Liver (tissue), 9 donors: Measurements from ENCODE around the gene GRIPAP1. TPM values are rescaled to one million over a fixed set of nuclear protein-coding genes. Genes with fewer than 3 reads are reported as not detected.

ENCODE experiments used
- DNase-seq: peaks from one replicate; pipeline ENCODE4 v3.0.0-alpha.2; 2017; ENCODE audit warnings: low spot score
- H3K27ac ChIP-seq, 2 donors: one replicate each; pipeline ENCODE4 v1.7.0; 2013; ENCODE audit warnings: inconsistent platforms in 2 of 2, low read length in 2 of 2, control low read depth in 1 of 2, low read depth in 1 of 2, mild to moderate bottlenecking in 1 of 2
- H3K27me3 ChIP-seq, 4 donors: one replicate each; pipeline versions ENCODE4 v1.6.1 to v1.7.0; 2013; ENCODE audit warnings: low read length in 3 of 4, inconsistent platforms in 1 of 4, mild to moderate bottlenecking in 1 of 4, moderate library complexity in 1 of 4; ENCODE audit not compliant: control insufficient read depth in 4 of 4, insufficient read depth in 4 of 4
- H3K36me3 ChIP-seq, 4 donors: one replicate each; pipeline versions ENCODE4 v1.6.1 to v1.7.0; 2013; ENCODE audit warnings: low read length in 3 of 4, mild to moderate bottlenecking in 3 of 4, low read depth in 1 of 4, moderate library complexity in 1 of 4; ENCODE audit not compliant: control insufficient read depth in 4 of 4, insufficient read depth in 3 of 4
- H3K4me1 ChIP-seq, 4 donors: one replicate each; pipeline versions ENCODE4 v1.6.1 to v1.7.0; 2013; ENCODE audit warnings: low read length in 3 of 4, mild to moderate bottlenecking in 3 of 4, moderate library complexity in 1 of 4; ENCODE audit not compliant: control insufficient read depth in 4 of 4, insufficient read depth in 4 of 4
- H3K4me3 ChIP-seq, 3 donors: one replicate each; pipeline versions ENCODE4 v1.6.1 to v1.7.0; 2013; ENCODE audit warnings: low read length in 3 of 3, control low read depth in 1 of 3, low read depth in 1 of 3, mild to moderate bottlenecking in 1 of 3
- H3K9ac ChIP-seq, 2 donors: one replicate each; pipeline ENCODE4 v1.7.0; 2013; ENCODE audit warnings: low read length in 2 of 2, mild to moderate bottlenecking in 2 of 2, moderate library complexity in 2 of 2, control low read depth in 1 of 2, low read depth in 1 of 2
- H3K9me3 ChIP-seq, 4 donors: one replicate each; pipeline versions ENCODE4 v1.6.1 to v1.7.0; 2013; ENCODE audit warnings: low read length in 3 of 4; ENCODE audit not compliant: control insufficient read depth in 4 of 4
- EGR1 ChIP-seq, 2 donors: IDR thresholded peaks; 2 replicates each; pipeline ENCODE4 v1.6.1; 2016 to 2018; ENCODE audit warnings: antibody characterized with exemption in 2 of 2, low read depth in 2 of 2
- FOXA1 ChIP-seq: IDR thresholded peaks from 2 replicates; pipeline ENCODE4 v1.6.1; 2016; ENCODE audit warnings: antibody characterized with exemption
- FOXA2 ChIP-seq: IDR thresholded peaks from 2 replicates; pipeline ENCODE4 v1.6.1; 2016; ENCODE audit warnings: antibody characterized with exemption
- GABPA ChIP-seq, 2 donors: IDR thresholded peaks in 1 of 2; conservative IDR thresholded peaks in 1 of 2; 2 replicates each; pipeline ENCODE4 v1.6.1; 2016; ENCODE audit warnings: antibody characterized with exemption in 2 of 2, mild to moderate bottlenecking in 1 of 2, moderate library complexity in 1 of 2
- HNF4A ChIP-seq, 2 donors: conservative IDR thresholded peaks; 2 replicates each; pipeline ENCODE4 v1.6.1; 2016; ENCODE audit warnings: antibody characterized with exemption in 2 of 2, mild to moderate bottlenecking in 2 of 2
- HNF4G ChIP-seq: IDR thresholded peaks from 2 replicates; pipeline ENCODE4 v1.6.1; 2016; ENCODE audit warnings: antibody characterized with exemption
- JUND ChIP-seq, 2 donors: IDR thresholded peaks; 2 replicates each; pipeline ENCODE4 v1.6.1; 2016; ENCODE audit warnings: antibody characterized with exemption in 2 of 2
- NR2F2 ChIP-seq: IDR thresholded peaks from 2 replicates; pipeline ENCODE4 v1.6.1; 2016; ENCODE audit warnings: antibody characterized with exemption
- RAD21 ChIP-seq, 2 donors: IDR thresholded peaks; 2 replicates each; pipeline ENCODE4 v1.6.1; 2016; ENCODE audit warnings: antibody characterized with exemption in 2 of 2, mild to moderate bottlenecking in 2 of 2
- RXRA ChIP-seq, 2 donors: IDR thresholded peaks; 2 replicates each; pipeline ENCODE4 v1.6.1; 2017 to 2018; ENCODE audit warnings: antibody characterized with exemption in 2 of 2, mild to moderate bottlenecking in 1 of 2
- SP1 ChIP-seq: IDR thresholded peaks from 2 replicates; pipeline ENCODE4 v1.6.1; 2018; ENCODE audit warnings: antibody characterized with exemption, mild to moderate bottlenecking
- TAF1 ChIP-seq: conservative IDR thresholded peaks from 2 replicates; pipeline ENCODE4 v1.6.1; 2016; ENCODE audit warnings: antibody characterized with exemption, mild to moderate bottlenecking
- YY1 ChIP-seq: IDR thresholded peaks from 2 replicates; pipeline ENCODE4 v1.6.1; 2016; ENCODE audit warnings: antibody characterized with exemption, mild to moderate bottlenecking
- WGBS: extraction: QIAGEN DNeasy Blood & Tissue Kit; methylation state at CpG from one replicate; pipeline ENCODE4 v1.1.7; 2013; 5-methylcytosine and 5-hydroxymethylcytosine counted together
- polyA plus RNA-seq, 2 donors: library from polyadenylated mRNA; stranded (reverse) in 1 of 2; unstranded in 1 of 2; fragments of 200-250 nt in 1 of 2; fragments of >200 nt in 1 of 2; fragmentation: Nextera tagmentation in 1 of 2; extraction: Ambion mirVana in 1 of 2; gene quantifications; one replicate each; pipeline versions ENCODE4 v1.2.1 to v1.2.3, GENCODE V29; 2013 to 2015
- total RNA-seq, 2 donors: library from RNA; depleted of rRNA; stranded (reverse); fragments of >200 nt; gene quantifications; one replicate each; pipeline ENCODE4 v1.2.3, GENCODE V29; 2014
- TF ChIP-seq, protein P1 (sequence below): IDR thresholded peaks from 2 replicates; pipeline ENCODE4 v1.6.1; 2016; ENCODE audit warnings: antibody characterized with exemption, mild to moderate bottlenecking
- TF ChIP-seq, protein P2 (sequence below): IDR thresholded peaks from 2 replicates; pipeline ENCODE4 v1.6.1; 2016; ENCODE audit warnings: antibody characterized with exemption
- TF ChIP-seq, protein P3 (sequence below): IDR thresholded peaks from 2 replicates; pipeline ENCODE4 v1.6.1; 2016; ENCODE audit warnings: antibody characterized with exemption
- TF ChIP-seq, protein P4 (sequence below): IDR thresholded peaks from 2 replicates; pipeline ENCODE4 v1.6.1; 2016; ENCODE audit warnings: antibody characterized with exemption
- TF ChIP-seq, protein P5 (sequence below): fragments of 150-350 bp; IDR thresholded peaks from 2 replicates; pipeline ENCODE4 v1.5.1; 2017; ENCODE audit warnings: improper control_type of control experiment, low read depth, low read length; ENCODE audit not compliant: missing input control
- donor health status: healthy.
- donor health status: healthy.
- donor health status: healthy.
- donor health status: healthy.
- donor health status: healthy.

The GRIPAP1 gene
- total and polyA plus RNA-seq, 4 donors = 14.1 to 21.3 (median 16.4) TPM

DNA sequence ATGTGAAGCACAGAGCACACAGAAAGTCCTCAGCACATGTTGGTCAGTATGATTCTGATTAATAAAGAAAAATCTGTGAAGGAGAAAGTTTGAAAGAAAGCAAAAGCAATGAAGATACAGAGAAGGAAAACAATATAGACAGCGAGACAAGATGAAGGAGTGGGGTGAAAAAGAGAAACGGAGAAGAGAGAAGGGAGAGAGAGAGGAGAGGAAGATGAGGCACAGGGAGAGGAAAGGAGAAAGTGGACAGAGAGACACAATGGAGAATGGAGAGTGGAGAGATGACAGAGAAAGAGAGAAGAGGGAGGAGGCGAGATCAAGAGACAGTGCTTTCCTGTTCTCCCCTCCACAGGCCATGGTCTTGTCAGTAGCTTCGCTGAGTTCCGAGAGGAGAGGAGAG is 26.5 kb downstream of the GRIPAP1 start:
- DNase-seq = no peak
- Histone ChIP-seq H3K27me3 (no peaks in the 10 kb centered on the region), H3K4me3 (no peak overlapping the region), H3K36me3 (peaks cover 5 to 27% (median 13%) of the 10 kb centered on the region in 4 donors), H3K9ac (no peak overlapping the region), H3K4me1 (peaks cover 3 to 8% (median 4%) of the 10 kb centered on the region in 4 donors), H3K27ac (no peak overlapping the region), H3K9me3 (no peaks in the 10 kb centered on the region)
- 96% methylated on average over 5 of the region's 5 CpGs for WGBS
- TF ChIP-seq HNF4A (conservative IDR thresholded peaks at IDR 0.05) (no peak), EGR1 (IDR thresholded peaks at IDR 0.05; ENCODE audit: low read depth in 2 of 2) (no peak), SP1 (no peak), JUND (IDR thresholded peaks at IDR 0.05) (no peak), HNF4G (no peak), FOXA1 (no peak), NR2F2 (no peak), FOXA2 (no peak), RXRA (IDR thresholded peaks at IDR 0.05) (no peak), TAF1 (no peak), YY1 (no peak), RAD21 (IDR thresholded peaks at IDR 0.05) (no peak), GABPA (IDR thresholded peaks at IDR 0.05 in 1 of 2, conservative IDR thresholded peaks at IDR 0.05 in 1 of 2) (no peak)
- TF ChIP-seq, protein P1, sequence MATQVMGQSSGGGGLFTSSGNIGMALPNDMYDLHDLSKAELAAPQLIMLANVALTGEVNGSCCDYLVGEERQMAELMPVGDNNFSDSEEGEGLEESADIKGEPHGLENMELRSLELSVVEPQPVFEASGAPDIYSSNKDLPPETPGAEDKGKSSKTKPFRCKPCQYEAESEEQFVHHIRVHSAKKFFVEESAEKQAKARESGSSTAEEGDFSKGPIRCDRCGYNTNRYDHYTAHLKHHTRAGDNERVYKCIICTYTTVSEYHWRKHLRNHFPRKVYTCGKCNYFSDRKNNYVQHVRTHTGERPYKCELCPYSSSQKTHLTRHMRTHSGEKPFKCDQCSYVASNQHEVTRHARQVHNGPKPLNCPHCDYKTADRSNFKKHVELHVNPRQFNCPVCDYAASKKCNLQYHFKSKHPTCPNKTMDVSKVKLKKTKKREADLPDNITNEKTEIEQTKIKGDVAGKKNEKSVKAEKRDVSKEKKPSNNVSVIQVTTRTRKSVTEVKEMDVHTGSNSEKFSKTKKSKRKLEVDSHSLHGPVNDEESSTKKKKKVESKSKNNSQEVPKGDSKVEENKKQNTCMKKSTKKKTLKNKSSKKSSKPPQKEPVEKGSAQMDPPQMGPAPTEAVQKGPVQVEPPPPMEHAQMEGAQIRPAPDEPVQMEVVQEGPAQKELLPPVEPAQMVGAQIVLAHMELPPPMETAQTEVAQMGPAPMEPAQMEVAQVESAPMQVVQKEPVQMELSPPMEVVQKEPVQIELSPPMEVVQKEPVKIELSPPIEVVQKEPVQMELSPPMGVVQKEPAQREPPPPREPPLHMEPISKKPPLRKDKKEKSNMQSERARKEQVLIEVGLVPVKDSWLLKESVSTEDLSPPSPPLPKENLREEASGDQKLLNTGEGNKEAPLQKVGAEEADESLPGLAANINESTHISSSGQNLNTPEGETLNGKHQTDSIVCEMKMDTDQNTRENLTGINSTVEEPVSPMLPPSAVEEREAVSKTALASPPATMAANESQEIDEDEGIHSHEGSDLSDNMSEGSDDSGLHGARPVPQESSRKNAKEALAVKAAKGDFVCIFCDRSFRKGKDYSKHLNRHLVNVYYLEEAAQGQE = no peak
- TF ChIP-seq, protein P2, sequence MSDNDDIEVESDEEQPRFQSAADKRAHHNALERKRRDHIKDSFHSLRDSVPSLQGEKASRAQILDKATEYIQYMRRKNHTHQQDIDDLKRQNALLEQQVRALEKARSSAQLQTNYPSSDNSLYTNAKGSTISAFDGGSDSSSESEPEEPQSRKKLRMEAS = no peak
- TF ChIP-seq, protein P3, sequence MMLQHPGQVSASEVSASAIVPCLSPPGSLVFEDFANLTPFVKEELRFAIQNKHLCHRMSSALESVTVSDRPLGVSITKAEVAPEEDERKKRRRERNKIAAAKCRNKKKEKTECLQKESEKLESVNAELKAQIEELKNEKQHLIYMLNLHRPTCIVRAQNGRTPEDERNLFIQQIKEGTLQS = no peak
- TF ChIP-seq, protein P4, sequence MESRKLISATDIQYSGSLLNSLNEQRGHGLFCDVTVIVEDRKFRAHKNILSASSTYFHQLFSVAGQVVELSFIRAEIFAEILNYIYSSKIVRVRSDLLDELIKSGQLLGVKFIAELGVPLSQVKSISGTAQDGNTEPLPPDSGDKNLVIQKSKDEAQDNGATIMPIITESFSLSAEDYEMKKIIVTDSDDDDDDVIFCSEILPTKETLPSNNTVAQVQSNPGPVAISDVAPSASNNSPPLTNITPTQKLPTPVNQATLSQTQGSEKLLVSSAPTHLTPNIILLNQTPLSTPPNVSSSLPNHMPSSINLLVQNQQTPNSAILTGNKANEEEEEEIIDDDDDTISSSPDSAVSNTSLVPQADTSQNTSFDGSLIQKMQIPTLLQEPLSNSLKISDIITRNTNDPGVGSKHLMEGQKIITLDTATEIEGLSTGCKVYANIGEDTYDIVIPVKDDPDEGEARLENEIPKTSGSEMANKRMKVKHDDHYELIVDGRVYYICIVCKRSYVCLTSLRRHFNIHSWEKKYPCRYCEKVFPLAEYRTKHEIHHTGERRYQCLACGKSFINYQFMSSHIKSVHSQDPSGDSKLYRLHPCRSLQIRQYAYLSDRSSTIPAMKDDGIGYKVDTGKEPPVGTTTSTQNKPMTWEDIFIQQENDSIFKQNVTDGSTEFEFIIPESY = no peak
- TF ChIP-seq, protein P5, sequence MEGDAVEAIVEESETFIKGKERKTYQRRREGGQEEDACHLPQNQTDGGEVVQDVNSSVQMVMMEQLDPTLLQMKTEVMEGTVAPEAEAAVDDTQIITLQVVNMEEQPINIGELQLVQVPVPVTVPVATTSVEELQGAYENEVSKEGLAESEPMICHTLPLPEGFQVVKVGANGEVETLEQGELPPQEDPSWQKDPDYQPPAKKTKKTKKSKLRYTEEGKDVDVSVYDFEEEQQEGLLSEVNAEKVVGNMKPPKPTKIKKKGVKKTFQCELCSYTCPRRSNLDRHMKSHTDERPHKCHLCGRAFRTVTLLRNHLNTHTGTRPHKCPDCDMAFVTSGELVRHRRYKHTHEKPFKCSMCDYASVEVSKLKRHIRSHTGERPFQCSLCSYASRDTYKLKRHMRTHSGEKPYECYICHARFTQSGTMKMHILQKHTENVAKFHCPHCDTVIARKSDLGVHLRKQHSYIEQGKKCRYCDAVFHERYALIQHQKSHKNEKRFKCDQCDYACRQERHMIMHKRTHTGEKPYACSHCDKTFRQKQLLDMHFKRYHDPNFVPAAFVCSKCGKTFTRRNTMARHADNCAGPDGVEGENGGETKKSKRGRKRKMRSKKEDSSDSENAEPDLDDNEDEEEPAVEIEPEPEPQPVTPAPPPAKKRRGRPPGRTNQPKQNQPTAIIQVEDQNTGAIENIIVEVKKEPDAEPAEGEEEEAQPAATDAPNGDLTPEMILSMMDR = no peak
